Measurements from ENCODE around the gene GANC. TPM values are rescaled to one million over a fixed set of nuclear protein-coding genes. Genes with fewer than 3 reads are reported as not detected.
"Not testable (repeated sequence)": the region's sequence is repeated elsewhere in the genome, so short reads cannot be mapped to it uniquely, and the experiment has no call there.

The GANC gene
- total RNA-seq, 2 experiments from 2014 or later = 23.5 to 26.1 TPM

- H3K4me3 Mint-ChIP-seq = no peak overlapping the region
- intact Hi-C loops (cut with micrococcal nuclease) = no loop called here
- H3K4me1 Mint-ChIP-seq (ENCODE audit: low read depth) = no peaks in the 10 kb centered on the region
- CTCF ChIA-PET = no interaction called here
- POLR2A ChIA-PET = no interaction called here
- peaks cover 13% of the 10 kb centered on the region for H3K36me3 Mint-ChIP-seq
- DNase-seq = no peak
- no peaks in the 10 kb centered on the region for H3K27me3 Mint-ChIP-seq
- H3K27ac Mint-ChIP-seq = no peak overlapping the region
- H3K9me3 Mint-ChIP-seq = no peaks in the 10 kb centered on the region
Observed at GRCh38 chr15:42285034-42285433, 12.0 kb downstream of the GANC start.

- ChIA-PET CTCF (no interaction called here), POLR2A (no interaction called here)
Observed at GRCh38 chr15:42286445-42287029, 13.5 kb downstream of the GANC start.

GRCh38 chr15:42287931-42288330 lies 14.9 kb downstream of the GANC start:
- intact Hi-C loops (cut with micrococcal nuclease) = no loop called here

More at GRCh38 chr15:42286445-42287029, 13.5 kb downstream of the GANC start:
- no peak overlapping the region for H3K27ac Mint-ChIP-seq
- no peaks in the 10 kb centered on the region for H3K9me3 Mint-ChIP-seq
- intact Hi-C loops (cut with micrococcal nuclease) = no loop called here
- H3K27me3 Mint-ChIP-seq = no peaks in the 10 kb centered on the region
- no peak for DNase-seq
- peaks cover 14% of the 10 kb centered on the region for H3K36me3 Mint-ChIP-seq
- no peak overlapping the region for H3K4me3 Mint-ChIP-seq
- H3K4me1 Mint-ChIP-seq (ENCODE audit: low read depth) = no peaks in the 10 kb centered on the region

GRCh38 chr15:42289166-42289565 lies 16.2 kb downstream of the GANC start:
- intact Hi-C loops (cut with micrococcal nuclease) = no loop called here
- Mint-ChIP-seq H3K27me3 (no peaks in the 10 kb centered on the region), H3K27ac (no peak overlapping the region), H3K4me1 (ENCODE audit: low read depth) (no peaks in the 10 kb centered on the region), H3K36me3 (peaks cover 20% of the 10 kb centered on the region), H3K4me3 (no peak overlapping the region), H3K9me3 (no peaks in the 10 kb centered on the region)
- ChIA-PET CTCF (interaction anchor here (1.0 kb wide), 1 partner anchor 205 kb away, joined by 3 read pairs; no protein-coding TSS in a partner anchor), POLR2A (no interaction called here)
- DNase-seq = no peak

More at GRCh38 chr15:42287931-42288330, 14.9 kb downstream of the GANC start:
- Mint-ChIP-seq H3K27me3 (no peaks in the 10 kb centered on the region), H3K4me3 (no peak overlapping the region), H3K36me3 (peaks cover 20% of the 10 kb centered on the region), H3K9me3 (no peaks in the 10 kb centered on the region), H3K27ac (no peak overlapping the region), H3K4me1 (ENCODE audit: low read depth) (no peaks in the 10 kb centered on the region)
- CTCF ChIA-PET = no interaction called here
- DNase-seq = no peak
- POLR2A ChIA-PET = no interaction called here

- H3K4me1 Mint-ChIP-seq (ENCODE audit: low read depth); DNase-seq; intact Hi-C loops (cut with micrococcal nuclease); H3K27me3 Mint-ChIP-seq; CTCF ChIA-PET; POLR2A ChIA-PET; H3K27ac Mint-ChIP-seq; H3K4me3 Mint-ChIP-seq: not testable (repeated sequence)
- peaks cover 25% of the 10 kb centered on the region for H3K36me3 Mint-ChIP-seq
- H3K9me3 Mint-ChIP-seq = peaks cover 17% of the 10 kb centered on the region
Observed at GRCh38 chr15:42301004-42301403, 28.0 kb downstream of the GANC start.

GRCh38 chr15:42306681-42307080 lies 33.7 kb downstream of the GANC start:
- H3K27me3 Mint-ChIP-seq = no peaks in the 10 kb centered on the region
- H3K9me3 Mint-ChIP-seq = peaks cover 17% of the 10 kb centered on the region
- POLR2A ChIA-PET = no interaction called here
- H3K27ac Mint-ChIP-seq = no peak overlapping the region
- peaks cover 24% of the 10 kb centered on the region for H3K36me3 Mint-ChIP-seq
- no peaks in the 10 kb centered on the region for H3K4me1 Mint-ChIP-seq (ENCODE audit: low read depth)
- H3K4me3 Mint-ChIP-seq = no peak overlapping the region
- CTCF ChIA-PET = no interaction called here
- DNase-seq = no peak
- intact Hi-C loops (cut with micrococcal nuclease) = no loop called here

- Mint-ChIP-seq H3K27me3 (no peaks in the 10 kb centered on the region), H3K4me3 (no peak overlapping the region), H3K9me3 (no peaks in the 10 kb centered on the region), H3K27ac (no peak overlapping the region), H3K36me3 (peaks cover 25% of the 10 kb centered on the region), H3K4me1 (ENCODE audit: low read depth) (peaks cover 2% of the 10 kb centered on the region)
- no peak for DNase-seq
- intact Hi-C loops (cut with micrococcal nuclease) = no loop called here
- CTCF ChIA-PET = interaction anchor here (0.7 kb wide), 1 partner anchor 43 kb away, joined by 3 read pairs; no protein-coding TSS in a partner anchor
- POLR2A ChIA-PET = no interaction called here
Observed at GRCh38 chr15:42313463-42313862, 40.5 kb downstream of the GANC start.

GRCh38 chr15:42314818-42315217 lies 41.8 kb downstream of the GANC start:
- peaks cover 2% of the 10 kb centered on the region for H3K4me1 Mint-ChIP-seq (ENCODE audit: low read depth)
- no peaks in the 10 kb centered on the region for H3K27me3 Mint-ChIP-seq
- intact Hi-C loops (cut with micrococcal nuclease) = no loop called here
- peaks cover 22% of the 10 kb centered on the region for H3K36me3 Mint-ChIP-seq
- no peak overlapping the region for H3K4me3 Mint-ChIP-seq
- ChIA-PET CTCF (no interaction called here), POLR2A (no interaction called here)
- H3K27ac Mint-ChIP-seq = no peak overlapping the region
- no peaks in the 10 kb centered on the region for H3K9me3 Mint-ChIP-seq
- no peak for DNase-seq

- H3K9me3 Mint-ChIP-seq = no peaks in the 10 kb centered on the region
- intact Hi-C loops (cut with micrococcal nuclease) = no loop called here
- DNase-seq = no peak
- peaks cover 19% of the 10 kb centered on the region for H3K36me3 Mint-ChIP-seq
- no peak overlapping the region for H3K4me3 Mint-ChIP-seq
- H3K4me1 Mint-ChIP-seq (ENCODE audit: low read depth) = peaks cover 2% of the 10 kb centered on the region
- ChIA-PET POLR2A (no interaction called here), CTCF (no interaction called here)
- H3K27ac Mint-ChIP-seq = no peak overlapping the region
- H3K27me3 Mint-ChIP-seq = no peaks in the 10 kb centered on the region
Observed at GRCh38 chr15:42315521-42315920, 42.5 kb downstream of the GANC start.

- CTCF ChIA-PET; H3K4me3 Mint-ChIP-seq; H3K27me3 Mint-ChIP-seq; DNase-seq; H3K4me1 Mint-ChIP-seq (ENCODE audit: low read depth); H3K9me3 Mint-ChIP-seq; POLR2A ChIA-PET; H3K27ac Mint-ChIP-seq; intact Hi-C loops (cut with micrococcal nuclease): not testable (repeated sequence)
- H3K36me3 Mint-ChIP-seq = peaks cover 10% of the 10 kb centered on the region
Observed at GRCh38 chr15:42316282-42316805, 43.3 kb downstream of the GANC start.

GRCh38 chr15:42319206-42319605 lies 46.2 kb downstream of the GANC start:
- H3K9me3 Mint-ChIP-seq = no peaks in the 10 kb centered on the region

GRCh38 chr15:42324308-42324707 lies 51.3 kb downstream of the GANC start:
- Mint-ChIP-seq H3K27me3 (no peaks in the 10 kb centered on the region), H3K4me3 (no peak overlapping the region), H3K4me1 (ENCODE audit: low read depth) (no peaks in the 10 kb centered on the region), H3K36me3 (peaks cover 14% of the 10 kb centered on the region), H3K9me3 (no peaks in the 10 kb centered on the region), H3K27ac (no peak overlapping the region)
- CTCF ChIA-PET = no interaction called here
- no peak for DNase-seq
- POLR2A ChIA-PET = no interaction called here
- intact Hi-C loops (cut with micrococcal nuclease) = no loop called here

More at GRCh38 chr15:42319206-42319605, 46.2 kb downstream of the GANC start:
- DNase-seq = no peak
- Mint-ChIP-seq H3K36me3 (peaks cover 8% of the 10 kb centered on the region), H3K27me3 (no peaks in the 10 kb centered on the region), H3K4me1 (ENCODE audit: low read depth) (peaks cover 2% of the 10 kb centered on the region), H3K4me3 (no peak overlapping the region), H3K27ac (no peak overlapping the region)
- ChIA-PET POLR2A (no interaction called here), CTCF (no interaction called here)
- intact Hi-C loops (cut with micrococcal nuclease) = no loop called here

- no peaks in the 10 kb centered on the region for H3K4me1 Mint-ChIP-seq (ENCODE audit: low read depth)
- H3K9me3 Mint-ChIP-seq = no peaks in the 10 kb centered on the region
- intact Hi-C loops (cut with micrococcal nuclease) = no loop called here
- H3K27me3 Mint-ChIP-seq = no peaks in the 10 kb centered on the region
- H3K27ac Mint-ChIP-seq = no peak overlapping the region
- CTCF ChIA-PET = no interaction called here
- POLR2A ChIA-PET = no interaction called here
- H3K4me3 Mint-ChIP-seq = no peak overlapping the region
- H3K36me3 Mint-ChIP-seq = peaks cover 17% of the 10 kb centered on the region
- DNase-seq = no peak
Observed at GRCh38 chr15:42329161-42329560, 56.2 kb downstream of the GANC start.
